ENCODE data around the gene DHRS7C.
A peak's percentile ranks its signal among the peaks of the same experiment; 100 is the strongest.

The DHRS7C gene

GRCh38 chr17:9768381-9768934 lies 22.9 kb downstream of the DHRS7C start:
- ATAC-seq (replicated peaks): no peak
- H3K4me1 Mint-ChIP-seq (ENCODE audit: low read depth in 2 of 2): no peaks in the 10 kb centered on the region
- peaks cover 10 to 52% of the 10 kb centered on the region in 2 donors for H3K27me3 Mint-ChIP-seq
- no peak for DNase-seq
- H3K4me3 Mint-ChIP-seq: no peak overlapping the region
- no peak overlapping the region for H3K27ac Mint-ChIP-seq
- H3K9me3 Mint-ChIP-seq: no peaks in the 10 kb centered on the region
- H3K36me3 Mint-ChIP-seq (ENCODE audit: insufficient read depth): no peaks in the 10 kb centered on the region

- Mint-ChIP-seq H3K4me1 (ENCODE audit: low read depth in 2 of 2) (no peaks in the 10 kb centered on the region), H3K27me3 (peaks cover 12 to 46% of the 10 kb centered on the region in 2 donors), H3K27ac (no peak overlapping the region), H3K4me3 (no peak overlapping the region), H3K9me3 (no peaks in the 10 kb centered on the region), H3K36me3 (ENCODE audit: insufficient read depth) (no peaks in the 10 kb centered on the region)
- DNase-seq (no peak), ATAC-seq (replicated peaks) (no peak)
Measured at GRCh38 chr17:9767432-9767991, 23.9 kb downstream of the DHRS7C start.

DNA sequence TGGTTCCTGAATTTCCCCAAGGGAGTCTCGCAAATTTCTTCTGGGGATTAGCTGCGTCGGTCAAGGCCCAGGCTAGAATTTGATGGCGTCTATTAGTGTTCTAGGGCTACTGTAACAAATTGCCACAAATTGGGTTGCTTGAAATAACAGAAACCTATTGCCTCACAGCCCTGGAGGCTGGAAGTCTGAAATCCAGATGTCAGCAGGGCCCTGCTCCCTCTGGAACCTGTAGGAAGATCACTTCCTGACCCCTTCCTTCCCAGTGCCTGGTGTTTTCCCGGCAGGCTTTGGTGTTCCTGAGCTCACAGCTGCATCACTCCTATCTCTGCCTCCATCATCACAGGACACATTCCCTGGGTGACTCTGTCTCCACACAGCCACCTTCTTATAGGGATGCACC lies 24.4 kb downstream of the DHRS7C start:
- ATAC-seq (replicated peaks): no peak

GRCh38 chr17:9765322-9765721 lies 26.1 kb downstream of the DHRS7C start:
- Mint-ChIP-seq H3K4me1 (ENCODE audit: low read depth in 2 of 2) (no peaks in the 10 kb centered on the region), H3K27me3 (peaks cover 17 to 50% of the 10 kb centered on the region in 2 donors), H3K27ac (no peak overlapping the region), H3K4me3 (no peak overlapping the region), H3K36me3 (ENCODE audit: insufficient read depth) (no peaks in the 10 kb centered on the region), H3K9me3 (no peaks in the 10 kb centered on the region)
- DNase-seq: no peak
- ATAC-seq (replicated peaks): no peak

More for the DNA sequence above, 24.4 kb downstream of the DHRS7C start:
- Mint-ChIP-seq H3K27me3 (peaks cover 12 to 46% of the 10 kb centered on the region in 2 donors), H3K9me3 (no peaks in the 10 kb centered on the region), H3K27ac (no peak overlapping the region), H3K4me3 (no peak overlapping the region), H3K36me3 (ENCODE audit: insufficient read depth) (no peaks in the 10 kb centered on the region), H3K4me1 (ENCODE audit: low read depth in 2 of 2) (no peaks in the 10 kb centered on the region)
- DNase-seq: no peak

GRCh38 chr17:9763643-9764042 lies 27.7 kb downstream of the DHRS7C start:
- ATAC-seq (replicated peaks) (no peak), DNase-seq (no peak)
- peaks cover 23 to 49% of the 10 kb centered on the region in 2 donors for H3K27me3 Mint-ChIP-seq
- H3K4me3 Mint-ChIP-seq: no peak overlapping the region
- no peaks in the 10 kb centered on the region for H3K36me3 Mint-ChIP-seq (ENCODE audit: insufficient read depth)
- H3K27ac Mint-ChIP-seq: no peak overlapping the region
- H3K9me3 Mint-ChIP-seq: no peaks in the 10 kb centered on the region
- no peaks in the 10 kb centered on the region for H3K4me1 Mint-ChIP-seq (ENCODE audit: low read depth in 2 of 2)

DNA sequence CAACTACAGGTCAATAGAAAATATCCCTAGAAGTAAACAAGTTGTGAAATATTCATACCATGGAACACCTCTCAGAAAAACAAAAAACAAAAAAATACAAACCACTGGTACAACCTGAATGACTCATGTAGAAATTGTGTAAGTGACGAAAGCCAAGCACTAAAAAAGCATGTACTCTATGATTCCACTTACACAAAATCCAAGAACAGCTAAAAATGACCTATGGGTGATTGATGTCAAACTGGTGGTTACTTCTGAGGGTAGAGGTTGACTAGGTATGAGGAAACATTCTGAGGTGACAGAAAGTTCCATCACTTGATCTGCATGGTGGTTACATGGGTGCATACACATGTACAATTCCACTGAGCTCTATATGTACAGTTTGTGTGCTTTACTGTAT lies 31.1 kb downstream of the DHRS7C start:
- H3K36me3 Mint-ChIP-seq (ENCODE audit: insufficient read depth): no peaks in the 10 kb centered on the region
- no peak for DNase-seq
- H3K27me3 Mint-ChIP-seq: peaks cover 29 to 52% of the 10 kb centered on the region in 2 donors
- H3K4me1 Mint-ChIP-seq (ENCODE audit: low read depth in 2 of 2): no peaks in the 10 kb centered on the region
- no peak overlapping the region for H3K27ac Mint-ChIP-seq
- no peaks in the 10 kb centered on the region for H3K9me3 Mint-ChIP-seq
- no peak overlapping the region for H3K4me3 Mint-ChIP-seq
- ATAC-seq (replicated peaks): no peak

GRCh38 chr17:9755083-9755482 lies 36.3 kb downstream of the DHRS7C start:
- H3K27me3 Mint-ChIP-seq: peaks cover 50 to 58% of the 10 kb centered on the region in 2 donors
- H3K4me3 Mint-ChIP-seq: no peak overlapping the region
- no peak overlapping the region for H3K27ac Mint-ChIP-seq
- ATAC-seq (replicated peaks): no peak
- H3K9me3 Mint-ChIP-seq: no peaks in the 10 kb centered on the region
- no peak for DNase-seq
- no peaks in the 10 kb centered on the region for H3K4me1 Mint-ChIP-seq (ENCODE audit: low read depth in 2 of 2)
- no peaks in the 10 kb centered on the region for H3K36me3 Mint-ChIP-seq (ENCODE audit: insufficient read depth)

GRCh38 chr17:9750524-9750923 lies 40.9 kb downstream of the DHRS7C start:
- Mint-ChIP-seq H3K4me3 (no peak overlapping the region), H3K27ac (no peak overlapping the region), H3K36me3 (ENCODE audit: insufficient read depth) (no peaks in the 10 kb centered on the region), H3K9me3 (no peaks in the 10 kb centered on the region), H3K4me1 (ENCODE audit: low read depth in 2 of 2) (no peaks in the 10 kb centered on the region), H3K27me3 (peaks cover 36 to 50% of the 10 kb centered on the region in 2 donors)
- DNase-seq: no peak
- no peak for ATAC-seq (replicated peaks)

DNA sequence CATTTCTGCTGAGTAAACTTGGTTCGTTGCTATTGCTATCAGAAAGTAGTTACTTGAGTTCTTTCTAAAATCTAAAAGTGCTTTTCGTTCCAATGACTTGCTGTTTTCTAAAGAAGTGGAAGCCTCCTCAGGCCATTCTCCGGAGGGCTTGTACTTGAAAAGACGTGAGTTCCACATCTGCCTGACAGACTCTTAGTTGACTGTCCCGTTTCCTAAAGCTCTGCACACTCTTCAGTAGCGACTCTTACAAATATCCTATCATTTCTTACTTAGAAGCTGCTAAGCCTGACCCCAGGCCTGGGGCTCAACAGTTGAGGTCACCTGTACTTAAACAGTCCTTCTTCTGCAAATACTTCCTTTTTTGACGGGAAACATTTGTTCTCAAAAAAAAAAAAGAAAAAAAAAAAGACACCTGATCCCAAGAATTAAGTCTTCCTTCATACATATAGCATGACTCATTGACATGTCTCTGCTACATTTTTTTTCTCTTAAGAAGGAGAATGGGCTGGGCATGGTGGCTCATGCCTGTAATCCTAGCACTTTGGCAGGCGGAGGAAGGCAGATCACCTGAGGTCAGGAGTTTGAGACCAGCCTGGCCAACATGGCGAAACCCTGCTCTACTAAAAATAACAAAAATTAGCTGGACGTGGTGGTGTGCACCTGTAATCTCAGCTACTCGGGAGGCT lies 61.5 kb downstream of the DHRS7C start:
- DNase-seq: no peak
- Mint-ChIP-seq H3K4me1 (ENCODE audit: low read depth in 2 of 2) (no peaks in the 10 kb centered on the region), H3K27ac (no peak overlapping the region), H3K27me3 (peaks cover 24 to 26% of the 10 kb centered on the region in 2 donors), H3K4me3 (no peak overlapping the region), H3K36me3 (ENCODE audit: insufficient read depth) (no peaks in the 10 kb centered on the region), H3K9me3 (no peaks in the 10 kb centered on the region)
- no peak for ATAC-seq (replicated peaks)

- H3K27ac Mint-ChIP-seq: no peak overlapping the region
- H3K9me3 Mint-ChIP-seq: no peaks in the 10 kb centered on the region
- H3K4me3 Mint-ChIP-seq: no peak overlapping the region
- H3K4me1 Mint-ChIP-seq (ENCODE audit: low read depth in 2 of 2): no peaks in the 10 kb centered on the region
- H3K36me3 Mint-ChIP-seq (ENCODE audit: insufficient read depth): no peaks in the 10 kb centered on the region
- ATAC-seq (replicated peaks): no peak
- peaks cover 26 to 32% of the 10 kb centered on the region in 2 donors for H3K27me3 Mint-ChIP-seq
- peak in 2 of 3 experiments; percentile 6 to 7 for DNase-seq
Measured at GRCh38 chr17:9729034-9729650, 62.2 kb downstream of the DHRS7C start.

- H3K27ac Mint-ChIP-seq: no peak overlapping the region
- no peaks in the 10 kb centered on the region for H3K9me3 Mint-ChIP-seq
- no peaks in the 10 kb centered on the region for H3K4me1 Mint-ChIP-seq (ENCODE audit: low read depth in 2 of 2)
- ATAC-seq (replicated peaks) (no peak), DNase-seq (no peak)
- H3K27me3 Mint-ChIP-seq: peaks cover 32 to 33% of the 10 kb centered on the region in 2 donors
- no peaks in the 10 kb centered on the region for H3K36me3 Mint-ChIP-seq (ENCODE audit: insufficient read depth)
- H3K4me3 Mint-ChIP-seq: no peak overlapping the region
Measured at GRCh38 chr17:9728564-9728963, 62.8 kb downstream of the DHRS7C start.

DNA sequence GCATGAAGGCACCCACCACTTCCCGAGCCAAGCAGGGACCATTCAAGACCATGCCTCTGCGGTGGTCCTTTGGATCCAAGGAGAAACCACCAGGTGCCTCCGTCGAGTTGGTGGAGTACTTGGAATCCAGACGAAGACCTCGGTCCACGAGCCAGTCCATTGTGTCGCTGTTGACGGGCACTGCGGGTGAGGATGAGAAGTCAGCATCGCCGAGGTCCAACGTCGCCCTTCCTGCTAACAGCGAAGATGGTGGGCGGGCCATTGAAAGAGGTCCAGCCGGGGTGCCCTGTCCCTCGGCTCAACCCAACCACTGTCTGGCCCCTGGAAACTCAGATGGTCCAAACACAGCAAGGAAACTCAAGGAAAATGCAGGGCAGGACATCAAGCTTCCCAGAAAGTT lies 63.4 kb downstream of the DHRS7C start:
- Mint-ChIP-seq H3K36me3 (ENCODE audit: insufficient read depth) (no peaks in the 10 kb centered on the region), H3K9me3 (no peaks in the 10 kb centered on the region), H3K4me3 (no peak overlapping the region), H3K27ac (no peak overlapping the region), H3K27me3 (peaks cover 33 to 36% of the 10 kb centered on the region in 2 donors), H3K4me1 (ENCODE audit: low read depth in 2 of 2) (no peaks in the 10 kb centered on the region)
- DNase-seq: no peak
- ATAC-seq (replicated peaks): no peak

DNA sequence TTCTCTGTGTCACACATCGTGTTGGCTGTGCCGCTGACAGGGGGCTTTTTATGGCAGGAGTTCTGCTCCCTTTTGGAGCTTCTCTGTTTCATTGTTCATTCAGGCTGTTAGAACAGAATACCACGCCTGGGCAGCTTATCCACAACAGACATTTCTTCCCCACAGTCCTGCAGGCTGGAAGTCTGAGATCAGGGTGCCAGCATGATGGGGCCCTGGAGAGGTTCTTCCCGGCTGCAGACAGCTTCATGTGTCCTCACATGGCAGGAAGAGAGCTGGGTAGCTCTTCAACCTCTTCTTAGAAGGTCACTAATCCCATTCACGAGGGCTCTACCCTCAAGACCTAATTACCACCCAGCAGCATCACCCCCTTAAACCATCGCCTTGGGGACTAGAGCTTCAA lies 65.1 kb downstream of the DHRS7C start:
- no peaks in the 10 kb centered on the region for H3K9me3 Mint-ChIP-seq
- ATAC-seq (replicated peaks) (no peak), DNase-seq (no peak)
- H3K4me1 Mint-ChIP-seq (ENCODE audit: low read depth in 2 of 2): no peaks in the 10 kb centered on the region
- H3K27me3 Mint-ChIP-seq: peaks cover 31 to 41% of the 10 kb centered on the region in 2 donors
- H3K36me3 Mint-ChIP-seq (ENCODE audit: insufficient read depth): no peaks in the 10 kb centered on the region
- no peak overlapping the region for H3K4me3 Mint-ChIP-seq
- H3K27ac Mint-ChIP-seq: no peak overlapping the region

DNA sequence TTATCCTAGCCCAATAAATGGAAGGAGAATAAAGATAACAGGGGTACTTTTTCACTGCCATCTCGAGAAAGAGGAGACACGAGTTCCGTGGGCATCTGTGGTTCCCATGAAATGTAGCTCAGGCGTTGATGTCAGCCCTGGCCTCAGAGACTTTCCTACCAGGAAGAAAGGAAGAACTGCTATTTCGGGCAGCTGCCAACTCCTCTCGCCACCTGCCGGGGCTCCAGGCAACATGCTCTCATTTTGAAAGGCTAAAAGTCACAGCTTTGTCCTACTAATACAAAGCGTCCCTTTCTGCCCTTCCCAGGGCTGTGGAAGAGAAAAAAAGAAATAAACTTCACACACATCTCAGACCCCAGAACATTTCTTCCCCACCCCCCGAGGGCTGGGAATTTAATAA lies 65.8 kb downstream of the DHRS7C start:
- no peak for DNase-seq
- Mint-ChIP-seq H3K4me3 (no peak overlapping the region), H3K36me3 (ENCODE audit: insufficient read depth) (no peaks in the 10 kb centered on the region), H3K27ac (no peak overlapping the region), H3K9me3 (no peaks in the 10 kb centered on the region), H3K27me3 (peaks cover 24 to 36% of the 10 kb centered on the region in 2 donors), H3K4me1 (ENCODE audit: low read depth in 2 of 2) (no peaks in the 10 kb centered on the region)
- ATAC-seq (replicated peaks): no peak

All from effector memory CD8-positive, alpha-beta T cell (primary cell).